Measurements from ENCODE around the gene GJA10.

DNA sequence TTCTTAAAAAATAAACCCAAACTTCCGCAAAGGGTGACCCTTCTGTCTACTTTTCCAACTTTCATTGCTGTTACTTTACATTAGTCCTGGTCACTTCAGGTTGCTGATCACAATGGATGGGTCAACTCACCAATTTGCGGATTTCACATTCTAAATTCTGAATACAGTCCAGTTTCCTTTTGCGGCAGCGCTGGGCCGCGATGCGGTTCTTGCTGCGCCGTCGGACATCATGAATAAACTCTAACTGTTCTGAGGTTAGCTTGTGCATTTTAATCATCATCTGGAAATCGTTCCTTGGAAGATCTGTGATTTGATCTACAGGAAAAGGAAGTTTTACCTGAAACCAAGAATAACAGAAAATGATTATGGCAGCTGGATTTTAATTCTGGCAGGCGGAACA is 43.7 kb downstream of the GJA10 start:
- TF ChIP-seq, protein P1, sequence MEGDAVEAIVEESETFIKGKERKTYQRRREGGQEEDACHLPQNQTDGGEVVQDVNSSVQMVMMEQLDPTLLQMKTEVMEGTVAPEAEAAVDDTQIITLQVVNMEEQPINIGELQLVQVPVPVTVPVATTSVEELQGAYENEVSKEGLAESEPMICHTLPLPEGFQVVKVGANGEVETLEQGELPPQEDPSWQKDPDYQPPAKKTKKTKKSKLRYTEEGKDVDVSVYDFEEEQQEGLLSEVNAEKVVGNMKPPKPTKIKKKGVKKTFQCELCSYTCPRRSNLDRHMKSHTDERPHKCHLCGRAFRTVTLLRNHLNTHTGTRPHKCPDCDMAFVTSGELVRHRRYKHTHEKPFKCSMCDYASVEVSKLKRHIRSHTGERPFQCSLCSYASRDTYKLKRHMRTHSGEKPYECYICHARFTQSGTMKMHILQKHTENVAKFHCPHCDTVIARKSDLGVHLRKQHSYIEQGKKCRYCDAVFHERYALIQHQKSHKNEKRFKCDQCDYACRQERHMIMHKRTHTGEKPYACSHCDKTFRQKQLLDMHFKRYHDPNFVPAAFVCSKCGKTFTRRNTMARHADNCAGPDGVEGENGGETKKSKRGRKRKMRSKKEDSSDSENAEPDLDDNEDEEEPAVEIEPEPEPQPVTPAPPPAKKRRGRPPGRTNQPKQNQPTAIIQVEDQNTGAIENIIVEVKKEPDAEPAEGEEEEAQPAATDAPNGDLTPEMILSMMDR (IDR thresholded peaks at IDR 0.05; ENCODE audit: borderline replicate concordance, extremely low read depth, low read length, poor library complexity, severe bottlenecking), result no peak
- no peak for TF ChIP-seq EZH2 (IDR thresholded peaks at IDR 0.05; ENCODE audit: borderline replicate concordance, low read depth, low read length, severe bottlenecking)

Data from DND-41 (cell line).